ENCODE results near the gene HPSE2.
"Not testable (repeated sequence)": the region's sequence is repeated elsewhere in the genome, so short reads cannot be mapped to it uniquely, and the experiment has no call there.

The HPSE2 gene

GRCh38 chr10:99002392-99002791, 233.3 kb downstream of the HPSE2 start:
- DNase-seq: no peak

GRCh38 chr10:98997596-98997995, 238.1 kb downstream of the HPSE2 start:
- no peak for DNase-seq

- no peak for DNase-seq
Measured at GRCh38 chr10:98994030-98994429, 241.6 kb downstream of the HPSE2 start.

GRCh38 chr10:98983751-98984150, 251.9 kb downstream of the HPSE2 start:
- DNase-seq: not testable (repeated sequence)

- DNase-seq: no peak
Measured at GRCh38 chr10:98980353-98980752, 255.3 kb downstream of the HPSE2 start.

- DNase-seq: no peak
Measured at GRCh38 chr10:98971464-98971863, 264.2 kb downstream of the HPSE2 start.

GRCh38 chr10:98967601-98968000, 268.1 kb downstream of the HPSE2 start:
- DNase-seq: no peak

- no peak for DNase-seq
Measured at GRCh38 chr10:98963608-98964007, 272.0 kb downstream of the HPSE2 start.

GRCh38 chr10:98959379-98959778, 276.3 kb downstream of the HPSE2 start:
- no peak for DNase-seq

GRCh38 chr10:98957801-98958200, 277.9 kb downstream of the HPSE2 start:
- no peak for DNase-seq

GRCh38 chr10:98956576-98957260, 278.9 kb downstream of the HPSE2 start:
- DNase-seq: no peak

GRCh38 chr10:98953251-98953650, 282.4 kb downstream of the HPSE2 start:
- no peak for DNase-seq

GRCh38 chr10:98951269-98952000, 284.2 kb downstream of the HPSE2 start:
- DNase-seq: no peak

GRCh38 chr10:98950106-98950505, 285.5 kb downstream of the HPSE2 start:
- DNase-seq: no peak

GRCh38 chr10:98949306-98949705, 286.3 kb downstream of the HPSE2 start:
- DNase-seq: no peak

GRCh38 chr10:98943681-98944080, 292.0 kb downstream of the HPSE2 start:
- no peak for DNase-seq

GRCh38 chr10:98929709-98930108, 305.9 kb downstream of the HPSE2 start:
- no peak for DNase-seq

GRCh38 chr10:98925651-98926050, 310.0 kb downstream of the HPSE2 start:
- DNase-seq: no peak

GRCh38 chr10:98924526-98924925, 311.1 kb downstream of the HPSE2 start:
- DNase-seq: no peak

GRCh38 chr10:98921316-98921715, 314.3 kb downstream of the HPSE2 start:
- no peak for DNase-seq

- DNase-seq: no peak
Measured at GRCh38 chr10:98920807-98921206, 314.8 kb downstream of the HPSE2 start.

GRCh38 chr10:98920360-98920759, 315.3 kb downstream of the HPSE2 start:
- DNase-seq: no peak

GRCh38 chr10:98919899-98920298, 315.8 kb downstream of the HPSE2 start:
- DNase-seq: no peak

GRCh38 chr10:98917828-98918227, 317.8 kb downstream of the HPSE2 start:
- no peak for DNase-seq

Measured in CD4-positive, alpha-beta T cell treated with Interleukin-4 for 1 hour (primary cell).